Esophagus muscularis mucosa (tissue), 4 donors: Measurements from ENCODE around the gene ANOS1. TPM values are rescaled to one million over a fixed set of nuclear protein-coding genes. Genes with fewer than 3 reads are reported as not detected.

Experiments used
- DNase-seq: peaks from one replicate; pipeline ENCODE4 v3.0.0-alpha.2; 2017; ENCODE audit errors: extremely low spot score
- H3K27ac ChIP-seq, 4 donors: fragments of 200-600 bp; sonication (generic); replicated peaks in 1 of 4; 1 replicate in 3 of 4; 2 replicates in 1 of 4; pipeline ENCODE4 v1.5.1; 2016 to 2019; ENCODE audit warnings: mild to moderate bottlenecking in 1 of 4
- H3K27me3 ChIP-seq, 4 donors: fragments of 200-600 bp; sonication (generic); one replicate each; pipeline versions ENCODE4 v1.5.1 to v1.6.0; 2016 to 2019
- H3K36me3 ChIP-seq, 4 donors: fragments of 200-600 bp; sonication (generic); one replicate each; pipeline ENCODE4 v1.5.1; 2016 to 2019
- H3K4me1 ChIP-seq, 4 donors: fragments of 200-600 bp; sonication (generic); one replicate each; pipeline ENCODE4 v1.5.1; 2016 to 2019
- H3K4me3 ChIP-seq, 4 donors: fragments of 200-600 bp; sonication (generic); 1 replicate in 2 of 4; 2 replicates in 2 of 4; pipeline ENCODE4 v1.5.1; 2016 to 2019; ENCODE audit warnings: mild to moderate bottlenecking in 4 of 4, moderate library complexity in 1 of 4
- H3K9me3 ChIP-seq, 4 donors: fragments of 200-600 bp; sonication (generic); 1 replicate in 3 of 4; 2 replicates in 1 of 4; pipeline ENCODE4 v1.5.1; 2016 to 2019
- EP300 ChIP-seq: sonication (generic); formaldehyde crosslinking; IDR thresholded peaks from one replicate; pipeline ENCODE4 v1.6.1; 2017; ENCODE audit warnings: antibody characterized with exemption
- POLR2A ChIP-seq: fragments of 450-650 bp; IDR thresholded peaks from one replicate; pipeline ENCODE4 v1.6.1; 2017; ENCODE audit warnings: antibody characterized with exemption, moderate library complexity, mild to moderate bottlenecking, low read depth
- POLR2AphosphoS5 ChIP-seq, 2 donors: sonication (generic); formaldehyde crosslinking; IDR thresholded peaks; one replicate each; pipeline ENCODE4 v1.6.1; 2017; ENCODE audit warnings: antibody characterized with exemption in 2 of 2
- WGBS: methylation state at CpG from one replicate; pipeline ENCODE4 v1.1.5; 2018; 5-methylcytosine and 5-hydroxymethylcytosine counted together
- intact Hi-C: fragments of 100-400 bp; cut with DNase I; formaldehyde crosslinking; loops from one replicate; pipeline ENCODE4 v1.15.1; 2023
- total RNA-seq, 4 donors: library from RNA; depleted of rRNA; stranded (reverse); fragments of >200 nt; gene quantifications; one replicate each; pipeline versions ENCODE4 v1.1.0 to v1.2.1, GENCODE V29; 2016
- TF ChIP-seq, protein P1 (sequence below), 3 experiments: fragments of 200-600 bp in 2 of 3; fragments of 450-650 bp in 1 of 3; sonication (generic) in 2 of 3; IDR thresholded peaks; one replicate each; pipeline ENCODE4 v1.5.1; 2017 to 2019; ENCODE audit warnings: antibody characterized with exemption in 3 of 3, mild to moderate bottlenecking in 2 of 3, moderate library complexity in 1 of 3

Gene ANOS1
- total RNA-seq, 4 donors from 2014 or later, result 2.0 to 3.7 (median 2.4) TPM

DNA sequence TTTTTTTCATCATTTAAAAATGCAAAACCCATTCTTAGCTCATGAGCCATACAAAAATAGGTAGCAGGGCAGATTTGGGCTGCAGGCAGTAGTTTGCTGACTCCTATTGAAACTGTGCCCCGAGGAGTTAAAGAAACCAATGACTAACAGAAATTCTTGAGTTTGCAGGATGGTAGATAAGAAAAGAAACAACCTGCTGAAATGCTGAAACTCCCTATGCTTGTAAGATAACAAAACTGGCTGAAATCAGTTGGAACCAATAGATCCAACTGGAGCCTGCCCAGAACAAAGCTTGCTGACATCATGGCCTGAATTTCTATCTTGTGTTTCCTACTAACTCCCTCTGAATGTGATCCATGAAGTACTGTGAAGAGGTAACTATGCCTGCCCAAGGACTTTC is 68.6 kb downstream of the ANOS1 start:
- no peaks in the 10 kb centered on the region for H3K9me3 ChIP-seq
- H3K36me3 ChIP-seq, result no peaks in the 10 kb centered on the region
- DNase-seq, result no peak
- 61% methylated on average over 1 of the region's 1 CpG for WGBS
- TF ChIP-seq, protein P1, sequence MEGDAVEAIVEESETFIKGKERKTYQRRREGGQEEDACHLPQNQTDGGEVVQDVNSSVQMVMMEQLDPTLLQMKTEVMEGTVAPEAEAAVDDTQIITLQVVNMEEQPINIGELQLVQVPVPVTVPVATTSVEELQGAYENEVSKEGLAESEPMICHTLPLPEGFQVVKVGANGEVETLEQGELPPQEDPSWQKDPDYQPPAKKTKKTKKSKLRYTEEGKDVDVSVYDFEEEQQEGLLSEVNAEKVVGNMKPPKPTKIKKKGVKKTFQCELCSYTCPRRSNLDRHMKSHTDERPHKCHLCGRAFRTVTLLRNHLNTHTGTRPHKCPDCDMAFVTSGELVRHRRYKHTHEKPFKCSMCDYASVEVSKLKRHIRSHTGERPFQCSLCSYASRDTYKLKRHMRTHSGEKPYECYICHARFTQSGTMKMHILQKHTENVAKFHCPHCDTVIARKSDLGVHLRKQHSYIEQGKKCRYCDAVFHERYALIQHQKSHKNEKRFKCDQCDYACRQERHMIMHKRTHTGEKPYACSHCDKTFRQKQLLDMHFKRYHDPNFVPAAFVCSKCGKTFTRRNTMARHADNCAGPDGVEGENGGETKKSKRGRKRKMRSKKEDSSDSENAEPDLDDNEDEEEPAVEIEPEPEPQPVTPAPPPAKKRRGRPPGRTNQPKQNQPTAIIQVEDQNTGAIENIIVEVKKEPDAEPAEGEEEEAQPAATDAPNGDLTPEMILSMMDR (IDR thresholded peaks at IDR 0.05), result no peak
- TF ChIP-seq POLR2A (no peak), EP300 (no peak), POLR2AphosphoS5 (IDR thresholded peaks at IDR 0.05) (no peak)
- intact Hi-C loops, result no loop called here
- H3K27ac ChIP-seq, result no peak overlapping the region
- no peaks in the 10 kb centered on the region for H3K27me3 ChIP-seq
- H3K4me3 ChIP-seq, result no peak overlapping the region
- H3K4me1 ChIP-seq, result no peaks in the 10 kb centered on the region

- Histone ChIP-seq H3K4me3 (no peak overlapping the region), H3K27me3 (no peaks in the 10 kb centered on the region), H3K36me3 (no peaks in the 10 kb centered on the region), H3K27ac (no peak overlapping the region), H3K9me3 (no peaks in the 10 kb centered on the region), H3K4me1 (no peaks in the 10 kb centered on the region)
- DNase-seq, result no peak
- 86% methylated on average over 2 of the region's 2 CpGs for whole genome bisulfite sequencing
- no peak for TF ChIP-seq POLR2AphosphoS5 (IDR thresholded peaks at IDR 0.05)
- TF ChIP-seq POLR2A, result no peak
- TF ChIP-seq, protein P1 (IDR thresholded peaks at IDR 0.05), result no peak
- no peak for TF ChIP-seq EP300
- intact Hi-C loops, result no loop called here
These were observed 74.1 kb downstream of the ANOS1 start for GRCh38 chrX:8657883-8658282.

DNA sequence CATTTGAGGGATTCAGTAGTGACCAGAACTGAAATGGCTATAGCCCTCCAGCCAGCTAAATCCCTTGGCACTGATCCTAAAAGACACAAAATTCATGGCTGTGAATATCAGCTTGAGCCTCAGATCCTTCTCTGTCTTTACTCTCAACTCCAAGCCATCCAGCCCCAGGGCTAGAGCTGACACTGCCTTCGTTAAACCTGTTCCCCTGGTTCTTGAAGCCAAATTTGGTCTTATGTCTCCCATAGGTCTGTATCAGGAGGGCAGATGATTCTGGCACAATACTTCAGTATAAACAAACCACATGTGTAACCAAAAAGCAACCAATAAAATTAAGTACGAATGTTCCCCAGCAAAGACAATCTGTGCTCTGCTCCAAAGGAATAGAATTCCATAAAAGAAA is 78.0 kb downstream of the ANOS1 start:
- DNase-seq, result no peak
- Histone ChIP-seq H3K4me1 (no peaks in the 10 kb centered on the region), H3K36me3 (no peaks in the 10 kb centered on the region), H3K4me3 (no peak overlapping the region), H3K9me3 (no peaks in the 10 kb centered on the region), H3K27me3 (no peaks in the 10 kb centered on the region), H3K27ac (no peak overlapping the region)
- 78% methylated on average over 2 of the region's 2 CpGs for WGBS
- intact Hi-C loops, result no loop called here
- TF ChIP-seq, protein P1 (IDR thresholded peaks at IDR 0.05), result no peak
- TF ChIP-seq POLR2A, result no peak

DNA sequence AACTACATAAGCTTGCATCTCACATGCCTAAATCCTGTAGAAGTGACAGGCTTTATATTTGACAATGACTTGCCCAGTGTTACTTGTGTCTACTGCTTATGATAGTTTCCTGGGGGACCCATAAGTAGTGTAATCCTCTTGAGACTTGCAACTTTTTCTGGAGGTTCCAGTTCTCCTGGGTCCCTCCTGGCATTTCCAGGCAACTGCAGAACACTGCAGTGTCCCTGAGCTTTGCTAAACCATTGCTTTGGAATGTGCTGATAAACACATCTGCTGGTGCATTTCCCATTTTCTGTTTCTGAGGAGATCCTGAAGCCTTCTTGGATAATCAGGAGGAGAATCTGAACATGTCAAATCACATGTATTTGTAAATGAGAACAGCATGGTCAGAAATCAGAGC is 82.0 kb downstream of the ANOS1 start:
- TF ChIP-seq, protein P1 (IDR thresholded peaks at IDR 0.05), result no peak
- TF ChIP-seq POLR2AphosphoS5 (IDR thresholded peaks at IDR 0.05) (no peak), POLR2A (no peak), EP300 (no peak)
- no peak for DNase-seq
- no peaks in the 10 kb centered on the region for H3K4me1 ChIP-seq
- H3K27me3 ChIP-seq, result no peaks in the 10 kb centered on the region
- no peak overlapping the region for H3K27ac ChIP-seq
- no peaks in the 10 kb centered on the region for H3K9me3 ChIP-seq
- intact Hi-C loops, result no loop called here
- no peak overlapping the region for H3K4me3 ChIP-seq
- no peaks in the 10 kb centered on the region for H3K36me3 ChIP-seq

- no peak for DNase-seq
- no peaks in the 10 kb centered on the region for H3K9me3 ChIP-seq
- TF ChIP-seq, protein P1 (IDR thresholded peaks at IDR 0.05), result no peak
- TF ChIP-seq POLR2AphosphoS5 (IDR thresholded peaks at IDR 0.05) (no peak), POLR2A (no peak), EP300 (no peak)
- H3K4me1 ChIP-seq, result no peaks in the 10 kb centered on the region
- no peaks in the 10 kb centered on the region for H3K36me3 ChIP-seq
- H3K27me3 ChIP-seq, result no peaks in the 10 kb centered on the region
- intact Hi-C loops, result no loop called here
- no peak overlapping the region for H3K27ac ChIP-seq
- no peak overlapping the region for H3K4me3 ChIP-seq
- WGBS, result 72% methylated on average over 7 of the region's 7 CpGs
These were observed 84.8 kb downstream of the ANOS1 start for GRCh38 chrX:8647176-8647575.
